Esophagus muscularis mucosa (tissue), 4 donors: ENCODE results near the gene TLK1. TPM values are rescaled to one million over a fixed set of nuclear protein-coding genes. Genes with fewer than 3 reads are reported as not detected.

Experiments
- DNase-seq: peaks from one replicate; pipeline ENCODE4 v3.0.0-alpha.2; 2017; ENCODE audit errors: extremely low spot score
- H3K27ac ChIP-seq, 4 donors: fragments of 200-600 bp; sonication (generic); replicated peaks in 1 of 4; 1 replicate in 3 of 4; 2 replicates in 1 of 4; pipeline ENCODE4 v1.5.1; 2016 to 2019; ENCODE audit warnings: mild to moderate bottlenecking in 1 of 4
- H3K27me3 ChIP-seq, 4 donors: fragments of 200-600 bp; sonication (generic); one replicate each; pipeline versions ENCODE4 v1.5.1 to v1.6.0; 2016 to 2019
- H3K36me3 ChIP-seq, 4 donors: fragments of 200-600 bp; sonication (generic); one replicate each; pipeline ENCODE4 v1.5.1; 2016 to 2019
- H3K4me1 ChIP-seq, 4 donors: fragments of 200-600 bp; sonication (generic); one replicate each; pipeline ENCODE4 v1.5.1; 2016 to 2019
- H3K4me3 ChIP-seq, 4 donors: fragments of 200-600 bp; sonication (generic); 1 replicate in 2 of 4; 2 replicates in 2 of 4; pipeline ENCODE4 v1.5.1; 2016 to 2019; ENCODE audit warnings: mild to moderate bottlenecking in 4 of 4, moderate library complexity in 1 of 4
- H3K9me3 ChIP-seq, 4 donors: fragments of 200-600 bp; sonication (generic); 1 replicate in 3 of 4; 2 replicates in 1 of 4; pipeline ENCODE4 v1.5.1; 2016 to 2019
- EP300 ChIP-seq: sonication (generic); formaldehyde crosslinking; IDR thresholded peaks from one replicate; pipeline ENCODE4 v1.6.1; 2017; ENCODE audit warnings: antibody characterized with exemption
- POLR2A ChIP-seq: fragments of 450-650 bp; IDR thresholded peaks from one replicate; pipeline ENCODE4 v1.6.1; 2017; ENCODE audit warnings: antibody characterized with exemption, moderate library complexity, mild to moderate bottlenecking, low read depth
- POLR2AphosphoS5 ChIP-seq, 2 donors: sonication (generic); formaldehyde crosslinking; IDR thresholded peaks; one replicate each; pipeline ENCODE4 v1.6.1; 2017; ENCODE audit warnings: antibody characterized with exemption in 2 of 2
- WGBS: methylation state at CpG from one replicate; pipeline ENCODE4 v1.1.5; 2018; 5-methylcytosine and 5-hydroxymethylcytosine counted together
- intact Hi-C: fragments of 100-400 bp; cut with DNase I; formaldehyde crosslinking; loops from one replicate; pipeline ENCODE4 v1.15.1; 2023
- total RNA-seq, 4 donors: library from RNA; depleted of rRNA; stranded (reverse); fragments of >200 nt; gene quantifications; one replicate each; pipeline versions ENCODE4 v1.1.0 to v1.2.1, GENCODE V29; 2016
- TF ChIP-seq, protein P1 (sequence below), 3 experiments: fragments of 200-600 bp in 2 of 3; fragments of 450-650 bp in 1 of 3; sonication (generic) in 2 of 3; IDR thresholded peaks; one replicate each; pipeline ENCODE4 v1.5.1; 2017 to 2019; ENCODE audit warnings: antibody characterized with exemption in 3 of 3, mild to moderate bottlenecking in 2 of 3, moderate library complexity in 1 of 3

The TLK1 gene
- total RNA-seq, 4 donors from 2014 or later = 27.9 to 46.1 (median 34.0) TPM

DNA sequence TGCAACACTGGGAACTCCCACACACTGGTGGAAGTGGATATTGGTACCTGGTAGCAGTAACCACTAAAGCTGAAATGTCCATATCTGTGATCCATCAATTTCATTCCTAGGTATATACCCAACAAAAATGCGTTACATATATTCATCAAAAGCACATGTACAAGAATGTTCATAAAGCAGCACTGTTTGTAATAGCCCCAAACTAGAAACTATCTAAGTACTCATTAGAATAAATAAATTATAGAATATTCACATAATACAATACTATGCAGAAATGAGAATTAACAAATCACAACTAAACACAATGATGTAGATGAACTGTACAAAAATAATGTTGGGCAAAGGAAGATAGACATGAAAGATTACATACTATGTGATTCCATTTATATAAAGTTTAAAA is 11.1 kb upstream of the TLK1 start:
- WGBS = 100% methylated on average over 1 of the region's 1 CpG
- Histone ChIP-seq H3K4me1 (no peaks in the 10 kb centered on the region), H3K36me3 (no peaks in the 10 kb centered on the region), H3K9me3 (no peaks in the 10 kb centered on the region), H3K4me3 (no peak overlapping the region), H3K27ac (no peak overlapping the region), H3K27me3 (no peaks in the 10 kb centered on the region)
- TF ChIP-seq EP300 (no peak), POLR2A (no peak)
- TF ChIP-seq, protein P1, sequence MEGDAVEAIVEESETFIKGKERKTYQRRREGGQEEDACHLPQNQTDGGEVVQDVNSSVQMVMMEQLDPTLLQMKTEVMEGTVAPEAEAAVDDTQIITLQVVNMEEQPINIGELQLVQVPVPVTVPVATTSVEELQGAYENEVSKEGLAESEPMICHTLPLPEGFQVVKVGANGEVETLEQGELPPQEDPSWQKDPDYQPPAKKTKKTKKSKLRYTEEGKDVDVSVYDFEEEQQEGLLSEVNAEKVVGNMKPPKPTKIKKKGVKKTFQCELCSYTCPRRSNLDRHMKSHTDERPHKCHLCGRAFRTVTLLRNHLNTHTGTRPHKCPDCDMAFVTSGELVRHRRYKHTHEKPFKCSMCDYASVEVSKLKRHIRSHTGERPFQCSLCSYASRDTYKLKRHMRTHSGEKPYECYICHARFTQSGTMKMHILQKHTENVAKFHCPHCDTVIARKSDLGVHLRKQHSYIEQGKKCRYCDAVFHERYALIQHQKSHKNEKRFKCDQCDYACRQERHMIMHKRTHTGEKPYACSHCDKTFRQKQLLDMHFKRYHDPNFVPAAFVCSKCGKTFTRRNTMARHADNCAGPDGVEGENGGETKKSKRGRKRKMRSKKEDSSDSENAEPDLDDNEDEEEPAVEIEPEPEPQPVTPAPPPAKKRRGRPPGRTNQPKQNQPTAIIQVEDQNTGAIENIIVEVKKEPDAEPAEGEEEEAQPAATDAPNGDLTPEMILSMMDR (IDR thresholded peaks at IDR 0.05) = no peak
- DNase-seq = no peak
- intact Hi-C loops = no loop called here

GRCh38 chr2:171169839-171170238 is 9.1 kb upstream of the TLK1 start:
- Histone ChIP-seq H3K27ac (no peak overlapping the region), H3K27me3 (no peaks in the 10 kb centered on the region), H3K9me3 (no peaks in the 10 kb centered on the region), H3K4me1 (no peaks in the 10 kb centered on the region), H3K4me3 (no peak overlapping the region), H3K36me3 (no peaks in the 10 kb centered on the region)
- intact Hi-C loops = no loop called here
- DNase-seq = no peak
- TF ChIP-seq POLR2A (no peak), POLR2AphosphoS5 (IDR thresholded peaks at IDR 0.05) (no peak), EP300 (no peak)

- no peak for TF ChIP-seq POLR2A
- no peak for TF ChIP-seq EP300
- no peak for TF ChIP-seq POLR2AphosphoS5 (IDR thresholded peaks at IDR 0.05)
- TF ChIP-seq, protein P1 (IDR thresholded peaks at IDR 0.05) = no peak
- DNase-seq = no peak
- Histone ChIP-seq H3K27ac (no peak overlapping the region), H3K36me3 (no peaks in the 10 kb centered on the region), H3K4me1 (no peaks in the 10 kb centered on the region), H3K9me3 (no peaks in the 10 kb centered on the region), H3K27me3 (no peaks in the 10 kb centered on the region), H3K4me3 (no peak overlapping the region)
- 71% methylated on average over 2 of the region's 2 CpGs for WGBS
- intact Hi-C loops = no loop called here
These were observed 8.6 kb upstream of the TLK1 start for GRCh38 chr2:171169333-171169732.

GRCh38 chr2:171167352-171167997 is 6.8 kb upstream of the TLK1 start:
- H3K9me3 ChIP-seq = no peaks in the 10 kb centered on the region
- no peak overlapping the region for H3K27ac ChIP-seq
- H3K36me3 ChIP-seq = no peaks in the 10 kb centered on the region
- no peak for TF ChIP-seq POLR2A
- no peak for TF ChIP-seq EP300
- TF ChIP-seq, protein P1 (IDR thresholded peaks at IDR 0.05) = no peak
- TF ChIP-seq POLR2AphosphoS5 (IDR thresholded peaks at IDR 0.05) = no peak
- no peaks in the 10 kb centered on the region for H3K27me3 ChIP-seq
- no peak overlapping the region for H3K4me3 ChIP-seq
- 91% methylated on average over 1 of the region's 1 CpG for WGBS
- intact Hi-C loops = no loop called here
- no peaks in the 10 kb centered on the region for H3K4me1 ChIP-seq
- DNase-seq = no peak

- WGBS = 96% methylated on average over 6 of the region's 6 CpGs
- DNase-seq = no peak
- H3K9me3 ChIP-seq = no peaks in the 10 kb centered on the region
- H3K36me3 ChIP-seq = no peaks in the 10 kb centered on the region
- no peak overlapping the region for H3K4me3 ChIP-seq
- intact Hi-C loops = no loop called here
- H3K27me3 ChIP-seq = no peaks in the 10 kb centered on the region
- H3K4me1 ChIP-seq = peaks cover 0 to 9% (median 8%) of the 10 kb centered on the region in 4 donors
- TF ChIP-seq POLR2AphosphoS5 (IDR thresholded peaks at IDR 0.05) (no peak), EP300 (no peak), POLR2A (no peak)
- TF ChIP-seq, protein P1 (IDR thresholded peaks at IDR 0.05) = no peak
- H3K27ac ChIP-seq = no peak overlapping the region
These were observed 5.8 kb upstream of the TLK1 start for GRCh38 chr2:171166328-171166983.
